H1 (cell line): ENCODE data around the gene ROS1. TPM values are rescaled to one million over a fixed set of nuclear protein-coding genes. Genes with fewer than 3 reads are reported as not detected.

ENCODE experiments used
- CTCF ChIA-PET: fragments of 300-600 bp; sonication (Branson Sonifier 250); formaldehyde crosslinking; loops from one replicate; lab custom pipeline; 2021; ENCODE audit not compliant: partially characterized antibody; lab: Charles Lee
- POLR2A ChIA-PET: fragments of 300-600 bp; sonication (Branson Sonifier 250); formaldehyde crosslinking; loops from one replicate; lab custom pipeline; 2021; ENCODE audit warnings: inconsistent platforms; ENCODE audit not compliant: partially characterized antibody; lab: Charles Lee
- DNase-seq, 2 experiments: peaks; one replicate each; pipeline versions ENCODE4 v3.0.0 to v3.0.0-alpha.2; 2010 to 2022; ENCODE audit warnings: low spot score in 2 of 2, low read depth in 1 of 2, mixed read lengths in 1 of 2
- FAIRE-seq: peaks from 2 replicates; lab custom pipeline; 2011; peaks lifted over from hg19 to GRCh38; lab: Jason Lieb, UNC
- H2AFZ ChIP-seq: 2 replicates; pipeline ENCODE4 v1.8.1; 2012; ENCODE audit warnings: low read length, inconsistent platforms
- H2AK5ac ChIP-seq: 2 replicates; pipeline ENCODE4 v1.6.1; 2013; ENCODE audit warnings: low read depth, low read length
- H2BK120ac ChIP-seq: replicated peaks from 2 replicates; pipeline ENCODE3; 2013; ENCODE audit warnings: low read depth, low read length, inconsistent platforms
- H2BK12ac ChIP-seq: 2 replicates; pipeline ENCODE4 v1.6.1; 2013; ENCODE audit warnings: low read depth, low read length
- H2BK15ac ChIP-seq: 2 replicates; pipeline ENCODE4 v1.6.1; 2013; ENCODE audit warnings: low read length
- H2BK20ac ChIP-seq: 2 replicates; pipeline ENCODE4 v1.6.1; 2013; ENCODE audit warnings: low read length
- H2BK5ac ChIP-seq: 2 replicates; pipeline ENCODE4 v1.6.1; 2013; ENCODE audit warnings: low read depth, low read length
- H3K14ac ChIP-seq: 2 replicates; pipeline ENCODE4 v1.6.1; 2013; ENCODE audit warnings: inconsistent platforms; ENCODE audit not compliant: insufficient read length
- H3K18ac ChIP-seq: 2 replicates; pipeline ENCODE4 v1.6.1; 2013; ENCODE audit warnings: low read length; ENCODE audit errors: extremely low read depth
- H3K23ac ChIP-seq: 2 replicates; pipeline ENCODE4 v1.6.1; 2013; ENCODE audit warnings: inconsistent platforms; ENCODE audit not compliant: insufficient read length
- H3K23me2 ChIP-seq: 2 replicates; pipeline ENCODE4 v1.6.1; 2013; ENCODE audit warnings: low read depth, low read length
- H3K27ac ChIP-seq: 2 replicates; pipeline ENCODE4 v1.6.1; 2011; ENCODE audit warnings: low read depth, low read length, inconsistent platforms
- H3K27me3 ChIP-seq, 4 experiments: replicated peaks in 1 of 4; 1 replicate in 1 of 4; 2 replicates in 3 of 4; pipeline versions ENCODE4 v1.6.1 to v1.8.1; 2011 to 2013; ENCODE audit warnings: low read length in 3 of 4, mild to moderate bottlenecking in 3 of 4, inconsistent platforms in 2 of 4, mixed read lengths in 2 of 4, moderate library complexity in 1 of 4; ENCODE audit not compliant: control insufficient read depth in 3 of 4, insufficient read depth in 3 of 4; ENCODE audit errors: extremely low read depth in 1 of 4
- H3K36me3 ChIP-seq, 4 experiments: 2 replicates each; pipeline versions ENCODE4 v1.6.1 to v1.8.1; 2011 to 2013; ENCODE audit warnings: mild to moderate bottlenecking in 4 of 4, low read length in 3 of 4, moderate library complexity in 2 of 4, control low read depth in 1 of 4, inconsistent platforms in 1 of 4; ENCODE audit not compliant: insufficient read depth in 4 of 4, control insufficient read depth in 2 of 4
- H3K4ac ChIP-seq: replicated peaks from 2 replicates; pipeline ENCODE3; 2013; ENCODE audit warnings: low read length, low read depth, mixed read lengths, inconsistent platforms; ENCODE audit not compliant: insufficient read length
- H3K4me1 ChIP-seq, 4 experiments: replicated peaks in 1 of 4; 1 replicate in 1 of 4; 2 replicates in 3 of 4; pipeline versions ENCODE4 v1.6.1 to v1.8.1; 2011 to 2013; ENCODE audit warnings: low read length in 3 of 4, inconsistent platforms in 2 of 4, mixed read lengths in 1 of 4; ENCODE audit not compliant: insufficient read depth in 4 of 4, control insufficient read depth in 3 of 4
- H3K4me2 ChIP-seq, 2 experiments: 2 replicates each; pipeline versions ENCODE4 v1.6.1 to v1.8.1; 2011 to 2013; ENCODE audit warnings: low read depth in 2 of 2, low read length in 2 of 2, control low read depth in 1 of 2, inconsistent platforms in 1 of 2, mild to moderate bottlenecking in 1 of 2; ENCODE audit not compliant: insufficient read depth in 1 of 2
- H3K4me3 ChIP-seq, 4 experiments: fragments of 200-600, 300-600 bp in 1 of 4; sonication (generic), shearing (Covaris generic), sonication (Bioruptor Twin) in 1 of 4; 2 replicates each; pipeline versions ENCODE4 v1.5.1 to v1.8.1; 2011 to 2016; ENCODE audit warnings: low read length in 4 of 4, low read depth in 3 of 4, control low read depth in 2 of 4, inconsistent platforms in 2 of 4, mild to moderate bottlenecking in 2 of 4, mixed read lengths in 1 of 4, moderate library complexity in 1 of 4; ENCODE audit not compliant: insufficient read depth in 2 of 4; ENCODE audit errors: extremely low read depth in 1 of 4
- H3K56ac ChIP-seq: replicated peaks from 2 replicates; pipeline ENCODE3; 2013; ENCODE audit warnings: low read depth, mild to moderate bottlenecking, mixed read lengths, low read length, inconsistent platforms; ENCODE audit not compliant: insufficient read length
- H3K79me1 ChIP-seq: 2 replicates; pipeline ENCODE4 v1.6.1; 2013; ENCODE audit warnings: low read depth, low read length, control low read depth
- H3K79me2 ChIP-seq, 2 experiments: 2 replicates each; pipeline versions ENCODE4 v1.6.1 to v1.8.1; 2012 to 2013; ENCODE audit warnings: low read length in 2 of 2, mild to moderate bottlenecking in 2 of 2, inconsistent platforms in 1 of 2; ENCODE audit not compliant: insufficient read depth in 2 of 2, control insufficient read depth in 1 of 2
- H3K9ac ChIP-seq, 4 experiments: replicated peaks in 1 of 4; 1 replicate in 1 of 4; 2 replicates in 3 of 4; pipeline versions ENCODE4 v1.6.1 to v1.8.1; 2011 to 2013; ENCODE audit warnings: low read depth in 3 of 4, low read length in 3 of 4, control low read depth in 2 of 4, mild to moderate bottlenecking in 2 of 4, moderate library complexity in 2 of 4, inconsistent platforms in 1 of 4; ENCODE audit errors: extremely low read depth in 1 of 4
- H3K9me3 ChIP-seq, 2 experiments: 2 replicates each; pipeline versions ENCODE4 v1.6.1 to v1.8.1; 2012 to 2013; ENCODE audit warnings: mild to moderate bottlenecking in 2 of 2, moderate library complexity in 2 of 2, control low read depth in 1 of 2, inconsistent platforms in 1 of 2, low read depth in 1 of 2, low read length in 1 of 2, mixed read lengths in 1 of 2; ENCODE audit not compliant: insufficient read depth in 2 of 2
- H4K20me1 ChIP-seq, 2 experiments: replicated peaks in 1 of 2; 2 replicates each; pipeline versions ENCODE3 to v1.8.1; 2011 to 2013; ENCODE audit warnings: inconsistent platforms in 2 of 2, low read length in 2 of 2, mild to moderate bottlenecking in 1 of 2; ENCODE audit not compliant: insufficient read depth in 2 of 2, control insufficient read depth in 1 of 2
- H4K5ac ChIP-seq: 2 replicates; pipeline ENCODE4 v1.6.1; 2013; ENCODE audit warnings: low read length, low read depth, mixed read lengths, inconsistent platforms; ENCODE audit not compliant: insufficient read length
- H4K8ac ChIP-seq: 2 replicates; pipeline ENCODE4 v1.8.0; 2013; ENCODE audit warnings: mild to moderate bottlenecking, moderate library complexity, low read length, inconsistent platforms; ENCODE audit not compliant: insufficient read depth; ENCODE audit errors: extremely low read depth
- H4K91ac ChIP-seq: replicated peaks from 2 replicates; pipeline ENCODE3; 2013; ENCODE audit warnings: low read length, mixed read lengths, inconsistent platforms; ENCODE audit not compliant: insufficient read length
- EZH2 ChIP-seq: fragments of 200-600 bp; sonication (generic); IDR thresholded peaks from 2 replicates; pipeline ENCODE4 v1.7.1; 2012; ENCODE audit warnings: low read depth, mild to moderate bottlenecking, moderate library complexity, low read length, inconsistent platforms; ENCODE audit not compliant: severe bottlenecking
- HDAC2 ChIP-seq, 2 experiments: fragments of 300-600 bp in 1 of 2; sonication (generic) in 1 of 2; IDR thresholded peaks; 2 replicates each; pipeline ENCODE4 v1.6.1; 2011 to 2012; ENCODE audit warnings: low read depth in 2 of 2, low read length in 2 of 2, mild to moderate bottlenecking in 2 of 2, moderate library complexity in 2 of 2, borderline replicate concordance in 1 of 2, inconsistent platforms in 1 of 2
- RNF2 ChIP-seq: fragments of 200-900, 300-1000 bp; sonication (generic); IDR thresholded peaks from 2 replicates; pipeline ENCODE4 v1.7.1; 2016; ENCODE audit warnings: borderline replicate concordance, low read depth, mild to moderate bottlenecking, antibody characterized with exemption, low read length; ENCODE audit not compliant: poor library complexity, severe bottlenecking; ENCODE audit errors: missing control alignments
- SUZ12 ChIP-seq: fragments of 200-600 bp; sonication (generic); IDR thresholded peaks from 2 replicates; pipeline ENCODE4 v1.6.1; 2012; ENCODE audit warnings: mild to moderate bottlenecking, inconsistent platforms, low read length, moderate library complexity, mixed read lengths
- YY1 ChIP-seq: IDR thresholded peaks from 2 replicates; pipeline ENCODE4 v1.6.1; 2011; ENCODE audit warnings: low read depth, mild to moderate bottlenecking, low read length
- WGBS, 2 experiments: shearing (Covaris generic) in 1 of 2; methylation state at CpG; one replicate each; pipeline versions ENCODE4 v1.1.6 to v1.1.7; 2013 to 2015; ENCODE audit warnings: low lambda C conversion rate in 2 of 2, mixed read lengths in 2 of 2, inconsistent platforms in 1 of 2, low coverage in 1 of 2, missing lambda C conversion rate in 1 of 2; ENCODE audit not compliant: insufficient replicate concordance in 2 of 2, insufficient coverage in 1 of 2, insufficient read length in 1 of 2; ENCODE audit errors: extremely low coverage in 1 of 2, missing lambda C conversion rate in 1 of 2; 5-methylcytosine and 5-hydroxymethylcytosine counted together
- polyA plus RNA-seq, 7 experiments: library from polyadenylated mRNA; depleted of rRNA in 3 of 7; stranded (reverse) in 5 of 7; unstranded in 2 of 7; fragments of >200 nt in 5 of 7; fragments of 200-250 nt in 2 of 7; gene quantifications; 1 replicate in 5 of 7; 2 replicates in 1 of 7; 4 replicates in 1 of 7; pipeline versions ENCODE4 v1.2.1 to v1.2.3, GENCODE V29; 2011 to 2013; ENCODE audit warnings: missing spikeins in 2 of 7, mixed read lengths in 2 of 7
- total RNA-seq: library from RNA; stranded (reverse); fragmentation: NEBNext Ultra II Directional; extraction: Animal tissue kit (Norgen Biotek cat#: 25700); gene quantifications from 2 replicates; pipeline ENCODE4 v1.2.1, GENCODE V29; 2021

Gene ROS1
- total and polyA plus RNA-seq, 2 of the 8 experiments (the other 6 are each of a cell fraction or from before 2014, with no cell fraction given), result not detected

- Histone ChIP-seq H4K91ac (no peak overlapping the region), H3K14ac (no peak overlapping the region), H4K20me1 (peaks cover 2 to 11% of the 10 kb centered on the region in 2 experiments), H3K4me1 (peaks cover 3 to 19% (median 7%) of the 10 kb centered on the region in 4 experiments; a peak in 6 of 7 replicates), H3K27me3 (peaks cover 80 to 99% (median 92%) of the 10 kb centered on the region in 4 experiments), H3K27ac (no peak overlapping the region), H3K4me2 (peak overlapping the region; percentile 88 to 90), H2AK5ac (no peak overlapping the region), H3K4me3 (peak overlapping the region; percentile 54 to 64 (median 62); a peak in 7 of 8 replicates), H3K56ac (no peak overlapping the region), H2BK5ac (no peak overlapping the region), H3K36me3 (no peaks in the 10 kb centered on the region), H3K79me2 (no peaks in the 10 kb centered on the region), H2BK15ac (no peak overlapping the region), H2BK20ac (no peak overlapping the region), H3K23me2 (peaks cover 20% of the 10 kb centered on the region; the same call in 1 of the 2 replicates), H3K9ac (no peak overlapping the region), H3K79me1 (no peaks in the 10 kb centered on the region), H2AFZ (0 out of 2 replicates have a peak overlapping the region, but pooled peaks have one; percentile 37), H4K5ac (no peak overlapping the region), H3K9me3 (no peaks in the 10 kb centered on the region; a peak in 1 of 4 replicates), H3K23ac (no peak overlapping the region), H3K4ac (no peak overlapping the region), H2BK120ac (no peak overlapping the region), H2BK12ac (no peak overlapping the region), H3K18ac (no peak overlapping the region), H4K8ac (no peak overlapping the region)
- DNase-seq (no peak), FAIRE-seq (no peak)
- 21% methylated on average over 16 of the region's 16 CpGs; no CpG with 5 or more reads in 1 of the 2 experiments for WGBS, 2 experiments
- POLR2A ChIA-PET, result interaction anchor here (1.7 kb wide), 1 partner anchor 9 kb away, joined by 3 read pairs; no protein-coding TSS in a partner anchor
- TF ChIP-seq YY1 (no peak), EZH2 (peak; percentile 88), HDAC2 (IDR thresholded peaks at IDR 0.05; ENCODE audit: borderline replicate concordance in 1 of 2, low read depth in 2 of 2, low read length in 2 of 2) (no peak), RNF2 (peak; percentile 68), SUZ12 (peak; percentile 86)
- CTCF ChIA-PET, result interaction anchor here (0.7 to 1.4 kb wide), 8 partner anchors 10 to 418 kb away, joined by 3 to 4 read pairs (median 3); no protein-coding TSS in a partner anchor
Measured at GRCh38 chr6:117266257-117267053, 159.3 kb downstream of the ROS1 start.
